ENCODE measurements around the gene GABRB3.

DNA sequence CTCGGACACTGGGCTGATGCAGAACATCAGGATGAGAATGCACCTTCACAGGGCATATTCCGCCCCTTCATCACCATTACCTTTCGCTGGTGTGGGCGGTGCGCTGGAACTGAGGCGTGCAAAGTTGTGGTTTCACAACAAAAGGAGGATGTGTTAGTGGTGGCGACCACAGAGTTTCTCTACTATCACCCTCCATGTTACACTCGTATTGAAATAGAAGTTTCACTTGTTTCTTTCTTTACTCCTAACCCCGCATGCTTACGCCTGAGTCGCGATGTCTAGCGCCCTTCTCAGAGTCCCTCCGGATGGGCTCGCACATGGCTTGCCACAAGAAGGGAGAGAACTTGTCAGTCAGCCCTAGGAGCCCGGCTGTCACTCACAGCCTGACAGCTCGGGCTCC lies 148.7 kb downstream of the GABRB3 start:
- TF ChIP-seq, protein P1, sequence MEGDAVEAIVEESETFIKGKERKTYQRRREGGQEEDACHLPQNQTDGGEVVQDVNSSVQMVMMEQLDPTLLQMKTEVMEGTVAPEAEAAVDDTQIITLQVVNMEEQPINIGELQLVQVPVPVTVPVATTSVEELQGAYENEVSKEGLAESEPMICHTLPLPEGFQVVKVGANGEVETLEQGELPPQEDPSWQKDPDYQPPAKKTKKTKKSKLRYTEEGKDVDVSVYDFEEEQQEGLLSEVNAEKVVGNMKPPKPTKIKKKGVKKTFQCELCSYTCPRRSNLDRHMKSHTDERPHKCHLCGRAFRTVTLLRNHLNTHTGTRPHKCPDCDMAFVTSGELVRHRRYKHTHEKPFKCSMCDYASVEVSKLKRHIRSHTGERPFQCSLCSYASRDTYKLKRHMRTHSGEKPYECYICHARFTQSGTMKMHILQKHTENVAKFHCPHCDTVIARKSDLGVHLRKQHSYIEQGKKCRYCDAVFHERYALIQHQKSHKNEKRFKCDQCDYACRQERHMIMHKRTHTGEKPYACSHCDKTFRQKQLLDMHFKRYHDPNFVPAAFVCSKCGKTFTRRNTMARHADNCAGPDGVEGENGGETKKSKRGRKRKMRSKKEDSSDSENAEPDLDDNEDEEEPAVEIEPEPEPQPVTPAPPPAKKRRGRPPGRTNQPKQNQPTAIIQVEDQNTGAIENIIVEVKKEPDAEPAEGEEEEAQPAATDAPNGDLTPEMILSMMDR (IDR thresholded peaks at IDR 0.05) = no peak
- no peak for TF ChIP-seq ZFX (IDR thresholded peaks at IDR 0.05; ENCODE audit: borderline replicate concordance)

Data from 22Rv1 (cell line).